AG09319 (cell line): Measurements from ENCODE around the gene NR2F2.

ENCODE experiments used
- DNase-seq: peaks from one replicate; pipeline ENCODE4 v3.0.0-alpha.2; 2010; ENCODE audit warnings: low read depth; ENCODE audit errors: extremely low read depth
- CTCF ChIP-seq: IDR thresholded peaks from 2 replicates; pipeline ENCODE4 v1.5.1; 2011; ENCODE audit warnings: low read depth, mild to moderate bottlenecking, inconsistent platforms, low read length, moderate library complexity

NR2F2 gene

GRCh38 chr15:96324192-96324895 is 6.2 kb upstream of the NR2F2 start:
- no peak for DNase-seq
- no peak for TF ChIP-seq CTCF

- no peak for DNase-seq
- no peak for TF ChIP-seq CTCF
These were observed 5.5 kb upstream of the NR2F2 start for GRCh38 chr15:96324940-96325540.

GRCh38 chr15:96325541-96326327 is 4.8 kb upstream of the NR2F2 start:
- no peak for DNase-seq
- no peak for TF ChIP-seq CTCF

GRCh38 chr15:96326328-96327154 is 4.0 kb upstream of the NR2F2 start:
- no peak for TF ChIP-seq CTCF
- no peak for DNase-seq

- DNase-seq = peak; percentile 79
- peak; percentile 78 for TF ChIP-seq CTCF
These were observed 3.3 kb upstream of the NR2F2 start for GRCh38 chr15:96327155-96327741.

- TF ChIP-seq CTCF = no peak
- no peak for DNase-seq
These were observed 2.2 kb upstream of the NR2F2 start for GRCh38 chr15:96328181-96328876.
